Activated CD4-positive, alpha-beta T cell treated with anti-CD3 and anti-CD28 coated beads, Interleukin-2, amount 50 U/mL, for 48 hours (primary cell): ENCODE data around the gene DHRS9.
A peak's percentile ranks its signal among the peaks of the same experiment; 100 is the strongest.
"Not testable (repeated sequence)": the region's sequence is repeated elsewhere in the genome, so short reads cannot be mapped to it uniquely, and the experiment has no call there.

ENCODE experiments used
- DNase-seq, 2 experiments: peaks; one replicate each; pipeline ENCODE4 v3.0.0-alpha.2; 2020

DHRS9 gene

DNA sequence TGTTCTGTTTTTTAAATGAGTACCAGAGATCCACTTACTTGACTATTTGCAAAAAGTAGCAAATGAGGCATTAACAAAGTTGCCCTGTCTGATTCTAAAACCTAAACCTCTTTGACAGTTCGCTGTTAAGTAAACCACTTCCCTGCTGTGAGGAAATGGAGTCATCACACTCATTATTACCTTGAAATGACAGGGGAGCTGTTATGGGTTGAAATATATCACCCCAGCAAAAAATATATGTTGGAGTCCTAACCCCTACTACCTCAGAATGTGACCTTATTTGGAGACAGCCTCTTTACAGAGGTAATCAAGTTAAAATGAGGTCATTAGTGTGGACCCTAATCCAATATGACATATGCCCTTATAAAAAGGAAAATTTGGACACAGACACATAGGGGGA is 36.1 kb downstream of the DHRS9 start:
- DNase-seq: no peak

DNA sequence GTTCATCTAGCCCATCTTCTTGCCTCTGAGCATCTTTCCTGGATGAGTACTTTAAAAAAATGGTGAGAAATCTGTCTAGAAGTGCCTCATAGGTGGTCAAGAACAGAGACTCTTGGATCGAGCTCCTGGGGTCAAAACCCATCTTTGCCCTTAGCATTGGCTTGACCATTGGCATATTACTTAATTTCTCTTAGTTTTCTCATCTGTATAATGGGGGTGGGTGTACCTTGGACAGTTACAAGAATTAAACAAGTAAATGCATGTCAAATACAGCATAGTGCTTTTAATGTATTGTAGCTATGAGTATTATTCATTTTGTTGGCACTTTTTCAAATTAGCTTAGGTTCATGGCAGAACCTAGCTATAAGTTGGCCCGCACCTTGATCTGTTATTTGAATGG is 36.8 kb downstream of the DHRS9 start:
- no peak for DNase-seq

DNA sequence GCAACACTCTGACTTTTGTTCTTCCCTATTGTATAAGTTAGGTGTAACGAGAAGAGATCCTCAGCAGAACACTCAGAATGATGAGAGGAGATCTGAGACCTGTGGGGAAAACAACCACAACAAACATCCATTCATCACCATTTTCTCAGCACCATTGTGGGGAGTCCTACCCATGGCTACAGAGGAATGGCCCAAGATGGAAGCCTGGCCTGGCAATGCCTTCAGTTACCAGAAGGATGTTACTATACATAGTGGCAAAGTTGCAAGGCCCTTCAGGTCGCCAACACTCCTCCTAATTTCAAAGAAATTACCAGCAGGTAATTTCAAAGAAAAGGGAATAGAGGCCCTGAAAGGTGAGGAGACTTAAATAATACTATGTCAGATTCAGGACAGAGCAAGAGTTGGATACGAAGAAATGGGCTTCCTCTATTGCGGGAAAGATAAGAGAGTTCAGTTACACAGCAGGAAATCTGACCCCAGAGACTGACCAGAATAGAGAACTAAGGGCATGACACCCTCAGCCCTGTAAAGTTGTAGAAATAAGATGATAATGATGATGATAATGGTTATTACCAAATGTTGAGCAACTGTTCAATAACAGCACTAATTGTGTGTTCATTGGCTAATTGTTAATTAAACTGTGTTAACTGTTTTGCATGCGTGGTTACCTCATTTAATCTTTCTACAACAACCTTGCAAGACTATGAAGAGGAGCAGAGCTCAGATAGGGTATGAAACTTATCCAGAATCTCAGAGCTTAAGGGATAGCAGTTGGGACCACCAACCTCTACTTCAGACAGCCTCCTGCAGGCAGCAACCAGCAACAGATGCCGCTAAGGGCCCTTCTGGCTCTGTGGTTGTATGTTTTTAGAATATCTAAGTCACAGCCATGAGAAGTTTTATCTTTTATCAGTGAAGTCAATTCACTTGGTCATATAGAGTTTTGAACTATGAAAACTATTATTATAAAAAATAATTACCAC is 37.5 kb downstream of the DHRS9 start:
- DNase-seq: no peak

DNA sequence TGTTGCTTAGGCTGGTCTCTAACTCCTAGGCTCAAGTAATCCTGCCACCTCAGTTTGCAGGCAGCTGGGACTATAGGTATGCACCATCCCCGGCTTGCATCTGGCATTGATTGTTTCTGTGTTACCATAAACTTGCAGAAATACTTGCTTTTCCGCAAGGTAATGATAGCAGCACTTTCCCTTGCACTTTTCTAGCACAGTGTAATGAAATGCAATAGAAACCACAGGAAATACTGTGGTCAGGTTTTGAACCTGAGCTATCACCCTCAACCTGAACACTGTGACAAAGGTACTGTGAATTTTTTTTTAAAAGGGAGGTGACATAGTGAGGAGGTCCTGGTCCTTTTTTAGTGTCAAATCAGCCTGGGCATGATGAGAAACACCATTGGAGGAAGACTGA is 38.3 kb downstream of the DHRS9 start:
- no peak for DNase-seq

DNA sequence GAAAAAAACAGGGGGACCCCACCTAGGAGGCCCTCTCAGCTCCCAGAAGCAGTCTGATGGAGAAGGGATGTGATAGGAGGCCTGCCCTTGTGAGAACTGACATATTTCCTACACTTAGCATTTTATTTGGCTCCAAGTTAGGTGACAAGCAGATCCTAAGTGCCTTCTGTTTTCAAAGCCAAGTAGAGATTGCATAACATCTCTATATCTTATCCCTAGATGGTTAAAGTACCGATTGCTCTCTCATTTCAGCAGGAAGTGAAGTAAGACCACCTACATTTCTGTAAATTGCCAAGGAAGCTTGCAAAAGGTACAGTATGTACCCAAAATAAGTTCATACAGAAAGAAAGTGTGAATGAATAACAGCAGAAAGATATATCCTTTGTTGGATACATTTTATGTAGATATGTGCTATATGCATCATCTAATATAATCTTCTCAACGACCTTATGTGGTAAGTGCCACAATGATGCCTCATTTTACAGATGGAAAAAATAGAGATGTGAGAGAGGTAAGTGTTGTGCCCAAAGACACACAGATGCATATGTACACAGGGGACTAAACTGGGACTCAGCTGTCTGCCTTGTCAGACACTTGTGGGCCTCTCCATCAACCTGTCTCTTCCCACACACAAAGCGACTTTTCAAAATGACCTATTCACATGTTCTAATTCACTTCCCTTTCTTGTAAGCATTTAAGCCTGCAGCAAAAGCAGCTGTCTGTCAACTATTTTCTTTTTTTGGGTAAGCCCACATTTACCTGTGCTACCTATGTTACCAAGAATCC is 38.9 kb downstream of the DHRS9 start:
- no peak for DNase-seq

DNA sequence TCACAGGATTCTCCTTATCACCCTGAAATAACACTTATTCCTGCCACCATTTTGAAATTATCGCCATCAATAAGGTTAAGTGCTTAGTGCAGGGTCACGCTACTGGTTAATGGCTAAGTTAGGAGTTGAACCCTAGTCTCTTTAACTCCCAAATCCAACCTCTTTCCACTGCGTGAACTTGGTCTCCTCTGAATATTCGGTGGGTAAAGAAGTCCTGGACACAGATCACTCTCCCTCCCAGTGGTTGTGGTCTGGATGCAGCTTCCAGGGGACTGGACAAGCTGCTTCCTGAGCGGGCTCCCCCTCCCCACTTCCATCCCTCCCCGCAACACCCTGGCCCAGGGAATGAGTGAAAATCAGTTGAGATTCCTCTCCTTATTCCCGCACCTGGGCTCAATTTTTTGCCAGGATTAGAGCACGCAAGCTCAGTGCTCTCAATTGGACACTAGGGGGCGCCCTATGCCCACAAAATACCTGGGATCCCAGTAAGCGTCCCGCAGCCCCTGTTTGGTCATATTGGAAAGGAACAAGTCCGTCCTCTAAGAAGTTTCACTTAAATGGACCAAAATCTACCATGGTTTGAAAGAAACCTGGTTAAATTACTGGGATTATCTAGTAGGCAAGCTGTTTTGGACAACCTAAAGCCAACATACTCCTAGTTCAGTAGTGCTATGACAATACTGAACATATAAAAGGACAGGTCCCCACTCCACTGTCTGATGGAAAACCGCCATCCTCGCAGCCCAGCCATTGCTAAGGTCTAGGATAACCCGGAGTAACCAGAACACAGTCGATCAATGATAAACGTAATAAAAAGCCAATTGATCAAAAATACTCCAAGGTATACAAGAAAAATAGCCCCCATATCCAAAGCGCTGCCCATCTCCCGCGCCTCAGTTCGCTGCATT is 40.4 kb downstream of the DHRS9 start:
- DNase-seq: peak; percentile 75 to 78

DNA sequence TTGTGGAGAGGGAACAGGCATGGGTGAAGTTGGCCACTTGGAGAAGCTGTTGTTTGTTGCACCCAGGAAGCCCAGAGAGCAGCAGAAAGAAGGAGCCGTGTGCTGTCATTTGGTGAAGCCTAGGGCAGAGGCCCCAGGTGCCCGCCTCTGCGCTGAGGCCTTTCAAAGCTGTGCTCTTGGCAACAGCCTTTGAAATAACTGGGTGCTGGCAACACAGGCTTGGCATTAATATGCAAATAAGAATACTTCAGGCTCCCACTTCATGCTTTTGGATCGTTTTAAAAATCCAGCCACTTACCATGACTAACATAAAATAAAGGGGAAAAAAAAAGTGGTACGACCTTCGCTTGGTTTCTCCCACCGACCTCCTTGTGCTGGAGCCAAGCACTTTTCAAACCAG is 41.1 kb downstream of the DHRS9 start:
- DNase-seq: no peak

DNA sequence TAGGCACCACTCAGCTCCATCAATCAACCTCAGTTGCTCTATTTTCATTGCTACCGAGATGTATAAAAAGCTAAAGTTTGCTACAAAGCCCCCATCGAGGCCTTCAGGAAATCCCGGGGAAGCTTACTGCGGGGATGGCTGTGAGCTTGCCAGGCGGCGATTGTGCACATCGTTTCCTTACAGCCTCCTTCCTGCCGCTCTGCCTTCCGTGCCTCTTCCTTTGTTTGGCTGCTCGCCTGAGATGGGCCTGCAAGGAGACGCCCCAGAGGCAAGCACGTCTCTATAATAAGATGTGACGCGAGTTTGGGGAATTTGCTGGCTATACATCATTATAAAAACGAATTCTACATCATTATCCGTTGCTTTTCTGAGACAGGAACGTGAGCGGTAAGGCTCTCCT is 41.6 kb downstream of the DHRS9 start:
- no peak for DNase-seq

DNA sequence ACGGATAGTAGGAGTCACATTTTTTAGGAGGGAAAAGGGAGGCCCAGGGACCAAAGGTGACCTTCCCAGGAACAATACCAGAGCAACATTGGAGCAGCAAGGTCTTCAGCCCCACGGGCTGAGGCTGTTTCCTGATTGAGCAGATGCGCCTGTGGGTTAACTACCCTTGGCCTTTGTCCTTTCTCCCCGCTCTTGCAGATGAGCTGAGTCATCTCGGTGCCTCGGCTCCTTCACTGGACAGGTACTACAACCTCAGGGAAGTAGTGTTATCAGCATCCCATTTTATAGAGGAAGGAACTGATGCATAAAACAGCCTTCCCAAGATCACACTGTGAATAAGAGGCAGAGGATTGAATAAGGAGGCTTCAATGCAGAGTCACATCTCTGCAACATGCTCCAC is 43.5 kb downstream of the DHRS9 start:
- no peak for DNase-seq

DNA sequence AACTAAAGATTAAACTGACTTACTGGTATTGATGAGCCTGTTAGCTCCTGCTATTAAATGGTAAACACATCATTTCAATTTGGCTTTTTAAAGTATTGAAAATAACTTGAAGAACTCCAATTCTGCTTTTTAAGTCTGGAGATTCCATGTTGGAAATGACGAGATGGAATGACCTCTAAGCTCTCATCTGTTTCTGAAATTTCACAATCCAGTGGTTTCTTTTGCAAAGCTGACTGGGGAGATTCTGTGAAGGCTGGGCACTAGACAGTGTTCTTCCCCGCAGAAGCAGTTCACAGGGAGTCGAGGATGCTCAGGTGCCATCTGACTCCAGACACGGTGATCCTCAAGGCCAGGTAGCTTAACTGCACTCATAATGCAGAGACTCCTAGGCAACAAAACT is 44.7 kb downstream of the DHRS9 start:
- DNase-seq: no peak

DNA sequence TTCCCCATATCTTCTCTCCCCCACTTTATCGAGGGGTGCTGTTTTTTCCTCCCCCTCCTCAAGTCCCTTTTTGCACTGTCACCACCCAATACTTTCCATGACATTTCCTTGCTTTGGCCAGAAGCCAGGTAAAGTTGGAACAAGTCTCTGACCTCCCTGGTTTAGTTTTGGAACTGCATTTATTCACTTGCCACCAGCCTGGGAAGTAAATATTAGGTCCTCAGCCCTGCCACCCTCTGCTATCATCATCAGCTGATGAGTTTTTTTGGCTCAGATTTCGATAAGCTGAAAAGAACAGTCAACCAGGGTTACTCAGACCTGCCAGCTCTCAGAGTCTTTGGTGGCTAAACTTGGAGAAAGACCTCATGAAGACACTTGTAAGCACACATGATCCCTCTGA is 47.0 kb downstream of the DHRS9 start:
- no peak for DNase-seq

DNA sequence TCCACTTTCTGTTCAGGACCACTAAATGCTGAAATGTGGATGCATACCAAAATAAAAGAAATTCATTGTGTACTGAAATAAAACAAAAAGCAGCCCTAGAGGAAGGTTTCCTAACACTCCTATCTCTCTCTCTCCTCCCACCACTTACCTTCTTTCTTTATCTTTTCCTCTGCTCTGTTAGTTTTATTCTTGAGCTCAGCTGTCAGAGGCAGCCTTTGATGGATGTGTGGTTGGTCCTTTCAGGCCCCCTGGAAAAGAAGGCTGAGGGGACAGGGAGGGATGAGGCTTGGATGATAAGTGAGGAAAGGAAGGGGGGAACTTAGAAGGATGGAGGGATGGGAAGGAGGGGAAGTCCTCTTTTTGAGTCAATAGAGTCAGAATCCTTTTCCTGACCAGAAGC is 47.6 kb downstream of the DHRS9 start:
- DNase-seq: no peak

DNA sequence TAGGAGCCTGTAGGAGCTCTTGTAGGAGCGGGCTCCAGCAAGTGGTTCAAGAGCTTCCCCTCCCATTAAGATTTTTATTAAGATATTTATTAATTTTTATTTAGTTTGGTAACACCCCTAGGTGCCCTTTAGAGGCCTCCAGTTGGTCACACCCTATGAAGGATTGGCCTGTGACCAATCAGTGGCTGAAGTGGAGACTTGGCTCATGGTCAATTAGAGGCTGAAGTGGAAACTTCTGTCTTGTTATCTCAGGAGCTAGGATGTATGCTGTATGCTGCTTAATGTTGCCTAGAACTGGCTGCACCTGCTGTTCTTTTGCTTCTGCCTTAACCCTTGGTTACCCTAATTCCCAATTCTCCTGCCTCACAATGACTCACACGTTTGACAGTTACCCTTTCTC is 48.7 kb downstream of the DHRS9 start:
- no peak for DNase-seq

DNA sequence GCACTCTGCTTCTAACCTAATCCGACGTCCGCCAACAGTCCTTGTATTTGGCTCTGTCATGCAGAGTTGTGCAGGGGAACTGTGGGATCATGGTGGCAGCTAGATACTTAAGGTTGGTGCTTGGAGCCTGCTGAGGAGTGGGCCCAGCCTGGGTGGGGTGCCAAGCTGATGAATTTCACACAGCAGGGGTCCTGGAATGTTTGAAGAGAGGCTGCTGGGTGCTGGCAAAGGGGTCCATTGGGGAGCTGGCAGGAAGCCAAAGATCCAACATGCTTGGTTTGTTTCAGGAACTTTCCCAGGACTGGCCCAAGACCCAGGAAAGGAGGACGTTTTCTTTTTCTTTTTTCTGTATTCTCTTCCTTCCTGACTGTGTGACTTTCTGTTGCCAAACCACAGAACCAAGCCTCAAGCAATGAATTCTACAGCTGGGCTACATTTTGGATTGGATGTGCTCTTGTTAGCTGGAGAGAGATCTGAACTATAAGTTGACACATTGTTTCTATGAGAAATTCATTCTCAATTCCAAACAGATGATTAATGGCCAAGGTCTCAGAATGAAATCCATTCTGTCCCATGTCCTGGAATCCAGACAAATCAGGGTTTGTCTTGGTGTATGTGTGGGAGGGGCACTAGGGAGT is 49.9 kb downstream of the DHRS9 start:
- no peak for DNase-seq

DNA sequence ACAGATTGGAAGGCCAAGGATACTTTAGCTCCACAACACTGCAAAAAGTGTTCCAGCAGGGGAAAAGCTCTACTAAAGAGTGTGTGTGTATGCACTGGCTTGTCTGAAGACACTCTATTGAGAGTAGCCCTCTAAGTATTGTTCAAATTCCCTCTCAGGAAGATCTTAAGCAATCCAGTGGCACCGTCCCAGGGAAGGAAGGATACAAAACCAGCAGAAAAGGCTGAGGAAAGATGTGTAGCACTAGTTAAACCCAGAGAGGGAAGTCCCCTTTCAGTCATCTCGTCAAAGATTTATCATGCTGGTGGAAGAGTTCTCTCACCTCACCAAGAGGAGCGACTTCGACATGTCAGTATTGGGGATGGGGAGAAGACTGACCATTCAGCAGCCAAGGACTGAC is 50.5 kb downstream of the DHRS9 start:
- DNase-seq: no peak

DNA sequence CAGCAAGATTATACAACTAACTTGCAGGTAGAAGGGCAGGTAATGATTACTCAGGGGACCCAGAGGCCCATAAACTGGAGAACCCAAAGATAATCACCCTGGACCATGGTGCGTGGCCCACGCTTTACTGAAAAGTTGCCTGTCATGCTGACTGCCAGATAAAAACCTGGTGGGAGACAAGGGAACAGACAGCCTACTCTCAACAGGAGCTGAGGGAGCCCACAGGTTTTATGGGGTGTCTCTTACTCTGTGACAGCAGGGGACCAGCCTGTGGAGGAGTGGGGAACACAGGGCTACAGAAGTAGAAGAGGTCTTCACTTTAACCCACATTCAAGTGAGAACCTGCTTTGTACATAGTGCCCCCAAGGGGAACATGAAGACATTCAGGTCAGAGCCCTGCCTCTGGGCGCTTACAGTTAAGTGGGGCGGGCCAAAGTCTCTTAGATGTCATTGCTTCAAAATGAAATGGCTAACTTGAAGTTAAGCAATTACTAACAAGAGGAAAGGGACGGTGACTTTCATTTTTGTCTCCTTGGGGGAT is 60.4 kb downstream of the DHRS9 start:
- no peak for DNase-seq

DNA sequence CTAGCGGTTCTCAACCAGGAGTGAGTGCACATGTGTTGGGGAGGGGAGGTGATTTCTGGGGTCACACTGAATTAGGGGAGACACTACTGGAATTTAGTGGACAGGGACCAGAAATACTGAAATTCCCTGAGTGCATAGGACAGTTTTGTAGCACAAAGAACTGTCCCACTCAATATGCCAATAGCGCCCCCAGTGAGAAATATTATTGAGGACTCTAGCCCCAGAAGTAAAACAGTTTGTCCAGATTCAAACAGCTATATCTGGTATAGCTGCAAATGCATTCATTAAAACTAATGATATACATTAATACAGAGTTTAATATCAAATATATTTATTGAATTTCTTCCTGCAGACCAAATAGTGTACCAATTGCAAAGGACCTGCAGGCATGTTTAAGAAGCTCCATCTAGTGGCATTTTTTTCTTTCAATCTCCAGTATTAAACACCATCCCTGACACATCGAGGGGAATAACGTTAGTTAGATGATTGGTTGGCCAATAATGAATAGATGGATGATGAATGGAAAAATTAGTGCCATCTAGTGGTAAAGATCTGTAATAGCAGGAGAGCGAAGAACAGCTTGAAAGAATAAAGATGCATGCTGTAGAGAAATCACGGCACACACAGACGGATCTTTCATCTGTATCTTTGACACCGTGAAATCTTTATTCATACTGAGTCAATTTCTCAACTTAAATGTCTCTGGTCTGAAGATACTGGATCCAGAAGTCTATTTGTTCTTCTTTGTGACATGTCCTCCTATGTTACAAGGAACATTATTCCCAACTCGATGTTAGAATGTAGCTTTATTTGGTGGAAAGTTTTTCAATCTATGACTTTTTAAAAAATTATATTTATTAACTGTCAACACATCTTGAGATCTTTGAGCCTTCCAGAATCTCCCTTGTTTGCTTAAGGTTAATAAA is 62.5 kb downstream of the DHRS9 start:
- no peak for DNase-seq

DNA sequence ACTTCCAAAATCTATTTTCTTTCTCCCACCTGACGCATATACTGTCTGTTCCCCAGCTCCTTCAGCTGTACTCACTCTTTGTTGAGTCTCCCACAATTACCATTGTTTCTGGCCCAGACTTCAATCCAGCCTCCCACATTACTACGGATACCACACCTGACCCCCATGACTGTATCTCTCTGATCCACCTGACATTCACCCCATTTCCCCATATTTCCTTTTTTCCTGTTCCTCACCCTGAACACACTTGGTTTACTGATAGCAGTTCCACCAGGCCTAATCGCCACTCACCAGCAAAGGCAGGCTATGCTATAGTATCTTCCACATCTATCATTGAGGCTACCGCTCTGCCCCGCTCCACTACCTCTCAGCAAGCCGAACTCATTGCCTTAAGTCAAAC is 64.9 kb downstream of the DHRS9 start:
- not testable (repeated sequence) for DNase-seq

DNA sequence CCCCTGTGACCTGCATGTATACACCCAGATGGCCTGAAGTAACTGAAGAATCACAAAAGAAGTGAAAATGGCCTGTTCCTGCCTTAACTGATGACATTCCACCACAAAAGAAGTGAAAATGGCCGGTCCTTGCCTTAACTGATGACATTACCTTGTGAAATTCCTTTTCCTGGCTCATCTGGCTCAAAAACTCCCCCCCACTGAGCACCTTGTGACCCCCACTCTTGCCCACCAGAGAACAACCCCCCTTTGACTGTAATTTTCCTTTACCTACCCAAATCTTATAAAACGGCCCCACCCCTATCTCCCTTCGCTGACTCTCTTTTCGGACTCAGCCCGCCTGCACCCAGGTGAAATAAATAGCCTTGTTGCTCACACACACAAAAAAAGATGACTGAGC is 67.1 kb downstream of the DHRS9 start:
- DNase-seq: not testable (repeated sequence)

DNA sequence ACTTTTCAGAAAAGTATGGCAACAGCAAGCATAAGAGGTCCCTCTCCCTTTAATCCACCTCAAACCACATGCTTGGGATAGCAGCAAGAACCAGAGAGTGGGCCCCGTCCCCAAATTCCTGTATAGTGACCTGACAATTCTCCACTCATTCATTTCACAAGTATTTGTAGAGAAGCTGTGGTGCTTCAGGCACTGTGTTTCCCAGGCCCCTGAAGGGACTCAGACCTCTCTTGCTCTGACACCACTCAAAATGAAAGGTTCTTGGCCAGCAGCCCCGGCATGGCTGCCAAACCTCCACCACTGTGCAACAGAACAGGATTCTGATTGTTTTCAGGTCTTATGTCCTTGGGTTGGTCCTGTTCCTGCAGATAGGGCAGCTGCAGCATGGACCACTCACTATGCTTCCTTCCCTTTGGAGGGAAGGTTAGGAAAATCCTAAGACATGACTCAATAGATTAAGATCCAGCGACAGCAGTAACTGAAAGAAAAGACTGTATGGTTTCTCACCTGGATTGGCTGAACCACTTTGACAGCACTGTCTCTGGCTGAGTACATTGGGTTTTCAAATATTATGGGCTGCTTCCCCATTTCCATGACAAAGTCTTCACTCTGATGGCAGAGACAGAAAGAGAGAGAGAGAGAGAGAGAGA is 67.6 kb downstream of the DHRS9 start:
- DNase-seq: no peak

DNA sequence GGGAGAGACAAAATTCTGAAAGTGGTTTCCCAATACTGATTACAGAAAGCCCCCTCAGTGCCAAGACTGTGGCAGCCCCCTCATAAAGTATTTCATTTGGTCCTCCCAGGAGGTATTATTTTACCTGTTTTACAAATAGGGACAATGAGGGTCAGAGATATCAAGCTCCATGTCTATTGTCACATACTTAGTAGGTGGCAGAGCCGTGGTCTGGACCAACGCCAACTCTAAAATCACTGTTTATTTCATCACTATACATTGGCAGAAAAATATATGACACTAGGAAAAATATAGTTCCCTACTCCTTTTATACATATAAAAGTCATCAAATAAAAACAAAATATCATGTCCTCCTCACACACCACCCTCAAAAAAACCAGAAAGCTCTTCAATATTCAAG is 68.6 kb downstream of the DHRS9 start:
- DNase-seq: no peak
